Endodermal cell (in vitro differentiated cells): ENCODE data around the gene MACROD2. TPM values are rescaled to one million over a fixed set of nuclear protein-coding genes. Genes with fewer than 3 reads are reported as not detected.

Experiments used
- DNase-seq: peaks from one replicate; pipeline ENCODE4 v3.0.0-alpha.2; 2017
- H3K27ac ChIP-seq: 2 replicates; pipeline ENCODE4 v1.5.1; 2013; ENCODE audit warnings: mild to moderate bottlenecking, low read depth, low read length, moderate library complexity
- H3K27me3 ChIP-seq: 2 replicates; pipeline ENCODE4 v1.6.1; 2013; ENCODE audit warnings: mild to moderate bottlenecking, low read length, moderate library complexity; ENCODE audit not compliant: insufficient read depth, control insufficient read depth, poor library complexity, severe bottlenecking
- H3K36me3 ChIP-seq: 2 replicates; pipeline ENCODE4 v1.7.0; 2013; ENCODE audit warnings: mild to moderate bottlenecking, low read length, moderate library complexity; ENCODE audit not compliant: control insufficient read depth, insufficient read depth
- H3K4me1 ChIP-seq: one replicate; pipeline ENCODE4 v1.7.0; 2013; ENCODE audit warnings: low read length; ENCODE audit not compliant: control insufficient read depth, insufficient read depth
- H3K4me3 ChIP-seq: 2 replicates; pipeline ENCODE4 v1.5.1; 2013; ENCODE audit warnings: mild to moderate bottlenecking, low read length, moderate library complexity
- H3K9ac ChIP-seq: 2 replicates; pipeline ENCODE4 v1.6.1; 2013; ENCODE audit warnings: mild to moderate bottlenecking, low read length, moderate library complexity; ENCODE audit not compliant: poor library complexity, severe bottlenecking; ENCODE audit errors: extremely low read depth
- H3K9me3 ChIP-seq: 2 replicates; pipeline ENCODE4 v1.6.1; 2013; ENCODE audit warnings: mild to moderate bottlenecking, low read length, moderate library complexity; ENCODE audit not compliant: control insufficient read depth
- H3K27ac Mint-ChIP-seq: 2 replicates; pipeline ENCODE4 v1.8.0; 2020; ENCODE audit warnings: mixed read lengths
- H3K27me3 Mint-ChIP-seq: 2 replicates; pipeline ENCODE4 v1.8.0; 2021; ENCODE audit warnings: mild to moderate bottlenecking, mixed read lengths; ENCODE audit not compliant: insufficient read depth
- H3K36me3 Mint-ChIP-seq: 2 replicates; pipeline ENCODE4 v1.8.0; 2020; ENCODE audit warnings: low read depth, mixed read lengths
- H3K4me1 Mint-ChIP-seq: 2 replicates; pipeline ENCODE4 v1.8.0; 2020; ENCODE audit warnings: mixed read lengths
- H3K4me3 Mint-ChIP-seq: 2 replicates; pipeline ENCODE4 v1.8.0; 2020; ENCODE audit warnings: mild to moderate bottlenecking, moderate library complexity, mixed read lengths
- H3K9me3 Mint-ChIP-seq: 2 replicates; pipeline ENCODE4 v1.8.0; 2020; ENCODE audit warnings: mild to moderate bottlenecking, mixed read lengths
- WGBS, 2 experiments: methylation state at CpG; one replicate each; pipeline versions ENCODE4 v1.1.5 to v1.1.7; 2013; ENCODE audit warnings: missing lambda C conversion rate in 2 of 2, mixed read lengths in 1 of 2; ENCODE audit not compliant: insufficient coverage in 1 of 2, insufficient read length in 1 of 2; 5-methylcytosine and 5-hydroxymethylcytosine counted together
- total RNA-seq, 2 donors: library from RNA; stranded (reverse); fragmentation: NEBNext Ultra II Directional in 1 of 2; extraction: Animal tissue kit (Norgen Biotek cat#: 25700) in 1 of 2; gene quantifications; 2 replicates in 1 of 2; 3 replicates in 1 of 2; pipeline ENCODE4 v1.2.1, GENCODE V29; 2021
- TF ChIP-seq, protein P1 (sequence below): fragments of 200-600 bp; sonication (generic); conservative IDR thresholded peaks from 2 replicates; pipeline ENCODE4 v1.5.0; 2021; ENCODE audit warnings: antibody characterized with exemption, mild to moderate bottlenecking

Gene MACROD2
- total RNA-seq, 2 donors from 2014 or later: 2.3 to 4.8 TPM

DNA sequence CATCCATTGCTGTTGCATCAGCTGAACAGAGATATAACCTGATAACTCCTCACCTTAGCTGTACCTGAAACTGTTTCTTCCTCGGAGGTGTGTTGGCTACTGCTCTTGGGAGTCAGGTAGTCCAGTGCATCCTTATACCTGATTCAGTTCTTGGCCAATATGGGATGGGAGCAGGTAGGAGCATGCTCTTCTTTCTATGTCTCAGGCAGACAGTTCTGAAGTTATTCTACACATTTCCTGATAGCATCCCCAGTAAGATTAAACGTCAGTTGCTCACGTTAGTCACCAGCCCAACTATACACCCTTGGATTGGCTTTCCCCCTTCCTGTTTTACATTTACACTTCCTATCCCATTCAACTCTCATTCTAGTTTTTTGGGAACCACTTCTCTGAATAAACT lies 586.4 kb downstream of the MACROD2 start:
- Mint-ChIP-seq H3K9me3 (no peaks in the 10 kb centered on the region), H3K36me3 (no peaks in the 10 kb centered on the region), H3K4me3 (no peak overlapping the region), H3K27ac (no peak overlapping the region), H3K27me3 (no peaks in the 10 kb centered on the region), H3K4me1 (peaks cover 3% of the 10 kb centered on the region)
- Histone ChIP-seq H3K36me3 (no peaks in the 10 kb centered on the region), H3K4me1 (no peaks in the 10 kb centered on the region), H3K9ac (no peak overlapping the region), H3K27me3 (no peaks in the 10 kb centered on the region), H3K9me3 (no peaks in the 10 kb centered on the region), H3K27ac (no peak overlapping the region), H3K4me3 (no peak overlapping the region)
- TF ChIP-seq, protein P1, sequence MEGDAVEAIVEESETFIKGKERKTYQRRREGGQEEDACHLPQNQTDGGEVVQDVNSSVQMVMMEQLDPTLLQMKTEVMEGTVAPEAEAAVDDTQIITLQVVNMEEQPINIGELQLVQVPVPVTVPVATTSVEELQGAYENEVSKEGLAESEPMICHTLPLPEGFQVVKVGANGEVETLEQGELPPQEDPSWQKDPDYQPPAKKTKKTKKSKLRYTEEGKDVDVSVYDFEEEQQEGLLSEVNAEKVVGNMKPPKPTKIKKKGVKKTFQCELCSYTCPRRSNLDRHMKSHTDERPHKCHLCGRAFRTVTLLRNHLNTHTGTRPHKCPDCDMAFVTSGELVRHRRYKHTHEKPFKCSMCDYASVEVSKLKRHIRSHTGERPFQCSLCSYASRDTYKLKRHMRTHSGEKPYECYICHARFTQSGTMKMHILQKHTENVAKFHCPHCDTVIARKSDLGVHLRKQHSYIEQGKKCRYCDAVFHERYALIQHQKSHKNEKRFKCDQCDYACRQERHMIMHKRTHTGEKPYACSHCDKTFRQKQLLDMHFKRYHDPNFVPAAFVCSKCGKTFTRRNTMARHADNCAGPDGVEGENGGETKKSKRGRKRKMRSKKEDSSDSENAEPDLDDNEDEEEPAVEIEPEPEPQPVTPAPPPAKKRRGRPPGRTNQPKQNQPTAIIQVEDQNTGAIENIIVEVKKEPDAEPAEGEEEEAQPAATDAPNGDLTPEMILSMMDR: no peak
- 88 to 97% methylated on average over 3 of the region's 3 CpGs for WGBS, 2 experiments
- no peak for DNase-seq

DNA sequence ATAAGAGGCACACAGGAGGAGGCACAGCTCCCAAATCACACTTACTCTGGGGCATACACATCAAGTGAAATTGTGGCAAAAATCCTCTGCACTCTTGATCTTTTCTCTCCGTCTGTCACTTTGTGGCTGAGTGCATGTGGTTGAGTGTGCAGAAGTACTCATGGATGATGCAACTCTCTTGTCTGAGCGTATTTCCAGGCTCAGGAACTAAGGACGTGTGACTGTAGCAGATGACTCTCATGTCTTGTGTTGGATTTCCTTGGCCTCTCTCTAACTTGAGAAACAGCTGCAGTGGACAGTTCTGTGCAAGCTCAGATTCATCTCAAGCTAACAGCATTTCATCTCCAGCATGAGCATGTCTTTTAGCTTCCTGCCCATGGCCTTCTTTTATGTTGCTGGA lies 587.5 kb downstream of the MACROD2 start:
- Mint-ChIP-seq H3K4me3 (no peak overlapping the region), H3K9me3 (no peaks in the 10 kb centered on the region)
- 77 to 100% methylated on average over 1 to 3 of the region's 3 CpGs for WGBS, 2 experiments

DNA sequence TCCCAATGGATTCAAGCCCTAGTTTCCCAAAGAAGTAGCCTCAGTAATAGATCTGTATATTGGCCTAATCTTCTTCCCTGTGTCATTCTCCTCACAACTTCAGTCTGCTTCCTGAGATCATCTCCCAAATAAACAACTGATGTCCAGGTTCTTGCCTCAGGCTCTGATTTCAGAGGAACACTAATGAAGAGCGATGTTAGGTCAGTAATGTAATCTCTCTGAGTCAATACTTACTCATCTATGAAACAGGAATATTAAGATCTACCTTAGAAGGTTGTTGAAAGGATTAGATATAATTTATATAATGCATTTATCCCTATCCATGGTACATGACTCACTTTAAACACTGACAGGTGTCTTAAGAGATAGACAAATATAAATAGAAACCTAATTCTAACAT lies 588.1 kb downstream of the MACROD2 start:
- no peaks in the 10 kb centered on the region for H3K36me3 ChIP-seq
- DNase-seq: no peak
- Mint-ChIP-seq H3K36me3 (no peaks in the 10 kb centered on the region), H3K4me3 (no peak overlapping the region), H3K4me1 (peaks cover 3% of the 10 kb centered on the region), H3K27me3 (no peaks in the 10 kb centered on the region), H3K27ac (no peak overlapping the region), H3K9me3 (no peaks in the 10 kb centered on the region)
- 100% methylated on average over 1 of the region's 1 CpG; no CpG with 5 or more reads in 1 of the 2 experiments for WGBS, 2 experiments
- TF ChIP-seq, protein P1: no peak
- H3K9ac ChIP-seq: no peak overlapping the region
- no peaks in the 10 kb centered on the region for H3K27me3 ChIP-seq
- no peak overlapping the region for H3K27ac ChIP-seq
- no peaks in the 10 kb centered on the region for H3K9me3 ChIP-seq
- no peaks in the 10 kb centered on the region for H3K4me1 ChIP-seq
- no peak overlapping the region for H3K4me3 ChIP-seq

More for the DNA sequence above, 587.5 kb downstream of the MACROD2 start:
- no peaks in the 10 kb centered on the region for H3K27me3 Mint-ChIP-seq
- Histone ChIP-seq H3K27ac (no peak overlapping the region), H3K9ac (no peak overlapping the region), H3K36me3 (no peaks in the 10 kb centered on the region), H3K4me1 (no peaks in the 10 kb centered on the region), H3K27me3 (no peaks in the 10 kb centered on the region), H3K4me3 (no peak overlapping the region), H3K9me3 (no peaks in the 10 kb centered on the region)
- peaks cover 3% of the 10 kb centered on the region for H3K4me1 Mint-ChIP-seq
- H3K36me3 Mint-ChIP-seq: no peaks in the 10 kb centered on the region
- H3K27ac Mint-ChIP-seq: no peak overlapping the region
- DNase-seq: no peak
- TF ChIP-seq, protein P1: no peak
